IMR-90 (cell line): ENCODE measurements around the gene ETNK1.

Source experiments
- BHLHE40 ChIP-seq: fragments of 150-350 bp; IDR thresholded peaks from 2 replicates; pipeline ENCODE4 v1.6.1; 2016; ENCODE audit warnings: mild to moderate bottlenecking, low read depth, low read length
- CEBPB ChIP-seq: IDR thresholded peaks from 2 replicates; pipeline ENCODE4 v1.6.1; 2012; ENCODE audit warnings: low read depth, low read length, improper control_type of control experiment
- CHD1 ChIP-seq: IDR thresholded peaks from 2 replicates; pipeline ENCODE4 v1.6.1; 2012; ENCODE audit warnings: low read depth, low read length, improper control_type of control experiment
- CTCF ChIP-seq: conservative IDR thresholded peaks from 2 replicates; pipeline ENCODE4 v1.5.1; 2012; ENCODE audit warnings: mild to moderate bottlenecking, low read depth, low read length, improper control_type of control experiment
- MAZ ChIP-seq: IDR thresholded peaks from 2 replicates; pipeline ENCODE4 v1.6.1; 2012; ENCODE audit warnings: low read depth, mild to moderate bottlenecking, low read length, improper control_type of control experiment, moderate library complexity, borderline replicate concordance
- MXI1 ChIP-seq: IDR thresholded peaks from 2 replicates; pipeline ENCODE4 v1.6.1; 2012; ENCODE audit warnings: low read depth, mild to moderate bottlenecking, low read length, moderate library complexity, borderline replicate concordance
- NFE2L2 ChIP-seq: fragments of 150-350 bp; IDR thresholded peaks from 2 replicates; pipeline ENCODE4 v1.6.1; 2016; ENCODE audit warnings: low read depth, mild to moderate bottlenecking, low read length
- POLR2A ChIP-seq: IDR thresholded peaks from 2 replicates; pipeline ENCODE4 v1.6.1; 2012; ENCODE audit warnings: mild to moderate bottlenecking, low read depth, low read length
- RAD21 ChIP-seq: IDR thresholded peaks from 2 replicates; pipeline ENCODE4 v1.6.1; 2012; ENCODE audit warnings: low read length, improper control_type of control experiment
- RCOR1 ChIP-seq: IDR thresholded peaks from 2 replicates; pipeline ENCODE4 v1.6.1; 2012; ENCODE audit warnings: mild to moderate bottlenecking, low read length, improper control_type of control experiment; ENCODE audit not compliant: insufficient replicate concordance
- RFX5 ChIP-seq: IDR thresholded peaks from 2 replicates; pipeline ENCODE4 v1.8.0; 2012; ENCODE audit warnings: low read depth, mild to moderate bottlenecking, low read length, moderate library complexity
- USF2 ChIP-seq: fragments of 150-350 bp; IDR thresholded peaks from 2 replicates; pipeline ENCODE4 v1.6.1; 2017; ENCODE audit warnings: mild to moderate bottlenecking, antibody characterized with exemption, low read length, low read depth

- TF ChIP-seq POLR2A (no peak), CTCF (no peak), CEBPB (no peak), RAD21 (no peak), RCOR1 (no peak), RFX5 (no peak), NFE2L2 (no peak), MXI1 (no peak), CHD1 (no peak), USF2 (no peak), MAZ (no peak), BHLHE40 (no peak)
Observed at GRCh38 chr12:22617630-22618029, 7.3 kb upstream of the ETNK1 start.
